OCI-LY7 (cell line): Measurements from ENCODE around the gene CELF4. TPM values are rescaled to one million over a fixed set of nuclear protein-coding genes. Genes with fewer than 3 reads are reported as not detected.

Experiments
- BruUV-seq: library from RNA; stranded (reverse); fragments of 400-500 nt; replicated peaks from 2 replicates; lab custom pipeline; 2021; lab: Mats Ljungman, UMichigan
- CTCF ChIA-PET: fragments of 300-600 bp; sonication (Branson Sonifier 250); formaldehyde crosslinking; loops from one replicate; lab custom pipeline; 2022; ENCODE audit warnings: antibody characterized with exemption; ENCODE audit not compliant: unreplicated experiment; lab: Charles Lee
- POLR2A ChIA-PET: fragments of 300-600 bp; sonication (Branson Sonifier 250); formaldehyde crosslinking; loops from one replicate; lab custom pipeline; 2022; ENCODE audit warnings: antibody characterized with exemption; lab: Charles Lee
- DNase-seq: peaks from one replicate; pipeline ENCODE4 v3.0.0-alpha.2; 2015; ENCODE audit warnings: low spot score
- H2AFZ ChIP-seq: fragments of 200-600 bp; sonication (generic), shearing (Covaris generic); 2 replicates; pipeline ENCODE4 v1.6.1; 2014; ENCODE audit warnings: mild to moderate bottlenecking, antibody characterized with exemption, low read length, moderate library complexity
- H3K27ac ChIP-seq: fragments of 200-600 bp; sonication (generic); 2 replicates; pipeline ENCODE4 v1.5.1; 2014; ENCODE audit warnings: mixed run types, low read depth, mild to moderate bottlenecking, moderate library complexity, low read length, inconsistent platforms; ENCODE audit not compliant: poor library complexity, severe bottlenecking
- H3K36me3 ChIP-seq: fragments of 200-600 bp; sonication (generic); 2 replicates; pipeline ENCODE4 v1.6.1; 2014; ENCODE audit warnings: mild to moderate bottlenecking, antibody characterized with exemption, low read length, moderate library complexity, mixed read lengths; ENCODE audit not compliant: insufficient read depth
- H3K4me1 ChIP-seq: fragments of 200-600 bp; sonication (generic); 2 replicates; pipeline ENCODE4 v1.5.1; 2014; ENCODE audit warnings: mild to moderate bottlenecking, low read length; ENCODE audit not compliant: insufficient read depth, poor library complexity, severe bottlenecking
- H3K4me2 ChIP-seq: fragments of 200-600 bp; sonication (generic); 2 replicates; pipeline ENCODE4 v1.6.1; 2014; ENCODE audit warnings: mild to moderate bottlenecking, low read length
- H3K4me3 ChIP-seq: fragments of 200-600 bp; sonication (generic); 2 replicates; pipeline ENCODE4 v1.5.1; 2014; ENCODE audit warnings: mild to moderate bottlenecking, low read depth, low read length; ENCODE audit not compliant: poor library complexity, severe bottlenecking
- H3K79me2 ChIP-seq: fragments of 200-600 bp; sonication (generic); 2 replicates; pipeline ENCODE4 v1.6.1; 2016; ENCODE audit warnings: low read depth, mild to moderate bottlenecking, low read length, moderate library complexity, mixed read lengths; ENCODE audit not compliant: insufficient read depth
- H3K9me2 ChIP-seq: fragments of 200-600 bp; sonication (generic); 2 replicates; pipeline ENCODE4 v1.6.1; 2016; ENCODE audit warnings: mild to moderate bottlenecking, low read length, mixed read lengths; ENCODE audit not compliant: insufficient read depth
- H3K9me3 ChIP-seq: fragments of 200-600 bp; sonication (generic); 2 replicates; pipeline ENCODE4 v1.6.1; 2014; ENCODE audit warnings: mild to moderate bottlenecking, mixed run types, low read length, mixed read lengths
- H4K20me1 ChIP-seq: fragments of 200-600 bp; sonication (generic); 2 replicates; pipeline ENCODE4 v1.6.1; 2014; ENCODE audit warnings: mild to moderate bottlenecking, antibody characterized with exemption, low read length, moderate library complexity, mixed read lengths; ENCODE audit not compliant: insufficient read depth
- CTCF ChIP-seq: fragments of 200-600 bp; sonication (generic); conservative IDR thresholded peaks from 2 replicates; pipeline ENCODE4 v1.5.1; 2014; ENCODE audit warnings: mild to moderate bottlenecking, antibody characterized with exemption, low read length, moderate library complexity, mixed read lengths
- EZH2phosphoT487 ChIP-seq: fragments of 200-600 bp; sonication (generic); IDR thresholded peaks from 2 replicates; pipeline ENCODE4 v1.6.1; 2018; ENCODE audit warnings: low read depth, borderline replicate concordance, mild to moderate bottlenecking, mixed run types, antibody characterized with exemption, low read length, moderate library complexity, mixed read lengths
- intact Hi-C: fragments of 100-400 bp; cut with micrococcal nuclease; formaldehyde crosslinking; loops from one replicate; pipeline ENCODE4 v1.10.0; 2022; ENCODE audit not compliant: unreplicated experiment
- total RNA-seq, 2 experiments: library from RNA; depleted of rRNA in 1 of 2; stranded (reverse); fragments of >200 nt in 1 of 2; shearing (Covaris generic) in 1 of 2; gene quantifications; 2 replicates each; pipeline ENCODE4 v1.2.3, GENCODE V29; 2014 to 2022

The CELF4 gene
- total RNA-seq, 2 experiments from 2014 or later: not detected

- Histone ChIP-seq H3K4me3 (no peak overlapping the region), H3K9me2 (no peaks in the 10 kb centered on the region), H3K36me3 (no peaks in the 10 kb centered on the region), H3K4me2 (no peak overlapping the region), H3K27ac (no peak overlapping the region), H2AFZ (no peak overlapping the region), H3K4me1 (no peaks in the 10 kb centered on the region), H4K20me1 (no peaks in the 10 kb centered on the region), H3K9me3 (no peaks in the 10 kb centered on the region), H3K79me2 (no peaks in the 10 kb centered on the region)
- TF ChIP-seq EZH2phosphoT487 (no peak), CTCF (no peak)
- no TSS peak for BruUV-seq
- DNase-seq: no peak
- ChIA-PET POLR2A (interaction anchor here (0.6 kb wide), 1 partner anchor 12 kb away, joined by 3 read pairs; no protein-coding TSS in a partner anchor), CTCF (no interaction called here)
- intact Hi-C loops: no loop called here
Measured at GRCh38 chr18:37249171-37249886, 316.3 kb downstream of the CELF4 start.

DNA sequence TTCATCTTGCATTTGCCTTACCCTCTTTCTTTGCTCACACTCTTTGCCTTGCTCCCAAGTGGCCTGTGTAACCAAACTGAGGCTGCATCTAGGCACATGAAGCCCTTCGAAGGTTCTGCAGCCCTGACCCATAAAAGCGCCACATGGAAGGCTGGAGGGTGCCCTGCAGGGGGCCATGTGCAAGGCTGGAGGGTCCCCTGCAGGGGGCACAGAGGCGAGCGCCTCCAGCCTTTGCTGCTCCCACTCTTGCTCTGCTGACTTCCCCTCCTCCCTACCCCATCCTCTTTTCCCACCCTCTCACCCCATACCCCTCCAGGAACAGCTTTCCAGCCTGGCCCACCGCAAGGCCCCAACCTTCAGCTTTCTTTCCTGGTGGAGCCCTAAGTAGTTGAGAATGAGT lies 317.3 kb downstream of the CELF4 start:
- Histone ChIP-seq H3K4me2 (no peak overlapping the region), H3K79me2 (no peaks in the 10 kb centered on the region), H3K9me2 (no peaks in the 10 kb centered on the region), H3K9me3 (no peaks in the 10 kb centered on the region), H2AFZ (no peak overlapping the region), H4K20me1 (no peaks in the 10 kb centered on the region), H3K4me3 (no peak overlapping the region), H3K27ac (no peak overlapping the region), H3K4me1 (no peaks in the 10 kb centered on the region), H3K36me3 (no peaks in the 10 kb centered on the region)
- DNase-seq: no peak
- intact Hi-C loops: no loop called here
- CTCF ChIA-PET: interaction anchor here (0.5 kb wide), 1 partner anchor 730 kb away, joined by 3 read pairs; no protein-coding TSS in a partner anchor
- TF ChIP-seq EZH2phosphoT487: no peak
- POLR2A ChIA-PET: no interaction called here
- BruUV-seq: no TSS peak

DNA sequence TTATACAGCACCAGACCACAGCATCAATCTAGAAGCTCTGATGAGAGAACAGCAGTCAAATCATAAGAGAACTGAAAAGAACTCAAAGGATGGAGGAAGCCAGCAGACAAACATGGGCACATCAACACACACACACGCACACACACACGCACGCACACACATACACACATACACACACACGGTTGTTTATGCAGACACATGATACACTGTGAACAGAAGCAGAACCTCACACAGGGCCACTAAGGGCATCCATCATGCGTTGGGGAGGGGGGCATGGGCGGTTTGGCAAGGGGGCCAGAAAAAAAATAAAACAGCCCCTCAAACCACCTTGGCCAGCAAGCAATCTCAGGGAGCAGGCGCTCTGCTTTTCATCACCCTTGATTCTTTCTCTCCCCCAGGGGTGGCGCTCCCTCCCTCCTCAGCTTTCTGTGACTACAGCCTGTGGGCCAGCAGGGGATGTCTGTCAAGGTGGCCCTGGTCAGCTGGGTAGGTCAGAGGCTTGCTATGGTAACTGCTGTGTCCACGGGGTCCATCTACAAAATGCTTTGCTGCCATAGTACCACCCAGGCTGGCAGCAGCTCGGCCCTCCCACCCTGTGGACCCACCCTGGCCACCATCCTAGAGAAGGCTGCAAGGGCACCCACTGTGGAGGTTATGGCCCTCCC lies 318.0 kb downstream of the CELF4 start:
- no peaks in the 10 kb centered on the region for H3K79me2 ChIP-seq
- CTCF ChIA-PET: no interaction called here
- no peak overlapping the region for H2AFZ ChIP-seq
- no TSS peak for BruUV-seq
- H3K9me2 ChIP-seq: no peaks in the 10 kb centered on the region
- TF ChIP-seq EZH2phosphoT487: no peak
- no peak for TF ChIP-seq CTCF
- intact Hi-C loops: no loop called here
- DNase-seq: no peak
- H3K4me2 ChIP-seq: no peak overlapping the region
- no peaks in the 10 kb centered on the region for H3K36me3 ChIP-seq
- H3K27ac ChIP-seq: no peak overlapping the region
- H4K20me1 ChIP-seq: no peaks in the 10 kb centered on the region
- no peak overlapping the region for H3K4me3 ChIP-seq
- POLR2A ChIA-PET: no interaction called here
- H3K9me3 ChIP-seq: no peaks in the 10 kb centered on the region
- no peaks in the 10 kb centered on the region for H3K4me1 ChIP-seq
